Neuronal stem cell (in vitro differentiated cells): Measurements from ENCODE around the gene PRSS48.

ENCODE experiments used
- DNase-seq: peaks from one replicate; pipeline ENCODE4 v3.0.0-alpha.2; 2013; ENCODE audit warnings: low spot score
- H2AFZ ChIP-seq: one replicate; pipeline ENCODE4 v1.6.1; 2013; ENCODE audit warnings: mild to moderate bottlenecking, low read length, inconsistent platforms
- H2AK5ac ChIP-seq: 2 replicates; pipeline ENCODE4 v1.6.1; 2013; ENCODE audit warnings: low read depth, mild to moderate bottlenecking, inconsistent platforms, low read length, moderate library complexity, mixed read lengths
- H2BK120ac ChIP-seq: 2 replicates; pipeline ENCODE4 v1.6.1; 2013; ENCODE audit warnings: low read depth, mild to moderate bottlenecking, inconsistent platforms, low read length, moderate library complexity, mixed read lengths
- H2BK12ac ChIP-seq: one replicate; pipeline ENCODE4 v1.6.1; 2013; ENCODE audit warnings: low read length, inconsistent platforms
- H2BK15ac ChIP-seq: 2 replicates; pipeline ENCODE4 v1.6.1; 2013; ENCODE audit warnings: mild to moderate bottlenecking, low read length, inconsistent platforms, mixed read lengths
- H2BK5ac ChIP-seq: one replicate; pipeline ENCODE4 v1.6.1; 2013; ENCODE audit warnings: inconsistent platforms, mild to moderate bottlenecking, low read length, moderate library complexity
- H3K14ac ChIP-seq: one replicate; pipeline ENCODE4 v1.6.1; 2013; ENCODE audit warnings: low read length, inconsistent platforms
- H3K18ac ChIP-seq: 2 replicates; pipeline ENCODE4 v1.6.1; 2013; ENCODE audit warnings: low read length, inconsistent platforms
- H3K23ac ChIP-seq: 2 replicates; pipeline ENCODE4 v1.6.1; 2013; ENCODE audit warnings: low read depth, mild to moderate bottlenecking, mixed read lengths, low read length, inconsistent platforms; ENCODE audit not compliant: poor library complexity
- H3K27ac ChIP-seq: replicated peaks from 3 replicates; pipeline ENCODE4 v1.5.1; 2013; ENCODE audit warnings: low read length, inconsistent platforms
- H3K27me3 ChIP-seq, 3 experiments: 2 replicates each; pipeline ENCODE4 v1.6.1; 2013; ENCODE audit warnings: low read length in 3 of 3, mild to moderate bottlenecking in 2 of 3, inconsistent platforms in 1 of 3, low read depth in 1 of 3, mixed read lengths in 1 of 3, moderate library complexity in 1 of 3; ENCODE audit not compliant: control insufficient read depth in 3 of 3, insufficient read depth in 3 of 3
- H3K36me3 ChIP-seq, 2 donors: replicated peaks in 1 of 2; 2 replicates each; pipeline ENCODE4 v1.6.1; 2013; ENCODE audit warnings: low read length in 2 of 2; ENCODE audit not compliant: control insufficient read depth in 2 of 2, insufficient read depth in 2 of 2
- H3K4ac ChIP-seq: 2 replicates; pipeline ENCODE4 v1.6.1; 2013; ENCODE audit warnings: inconsistent platforms, mild to moderate bottlenecking, low read length, moderate library complexity
- H3K4me1 ChIP-seq, 2 donors: 1 replicate in 1 of 2; 2 replicates in 1 of 2; pipeline ENCODE4 v1.6.1; 2013; ENCODE audit warnings: low read length in 2 of 2, low read depth in 1 of 2; ENCODE audit not compliant: control insufficient read depth in 2 of 2, insufficient read depth in 1 of 2
- H3K4me2 ChIP-seq: one replicate; pipeline ENCODE4 v1.6.1; 2013; ENCODE audit warnings: mild to moderate bottlenecking, low read length, inconsistent platforms; ENCODE audit not compliant: insufficient read depth, poor library complexity, severe bottlenecking
- H3K4me3 ChIP-seq, 2 donors: 2 replicates each; pipeline ENCODE4 v1.5.1; 2013; ENCODE audit warnings: low read length in 2 of 2, mild to moderate bottlenecking in 2 of 2, inconsistent platforms in 1 of 2, moderate library complexity in 1 of 2
- H3K79me1 ChIP-seq: one replicate; pipeline ENCODE4 v1.6.1; 2013; ENCODE audit warnings: low read depth, mild to moderate bottlenecking, inconsistent platforms, low read length, moderate library complexity
- H3K9ac ChIP-seq: one replicate; pipeline ENCODE4 v1.6.1; 2013; ENCODE audit warnings: mild to moderate bottlenecking, low read depth, low read length, inconsistent platforms; ENCODE audit not compliant: poor library complexity
- H3K9me3 ChIP-seq, 2 donors: replicated peaks in 1 of 2; 2 replicates each; pipeline versions ENCODE3 to v1.6.1; 2013; ENCODE audit warnings: low read length in 2 of 2, mild to moderate bottlenecking in 2 of 2, inconsistent platforms in 1 of 2, low read depth in 1 of 2, mixed read lengths in 1 of 2, moderate library complexity in 1 of 2; ENCODE audit not compliant: control insufficient read depth in 2 of 2, insufficient read depth in 1 of 2
- H4K8ac ChIP-seq: one replicate; pipeline ENCODE4 v1.6.1; 2013; ENCODE audit warnings: low read depth, mild to moderate bottlenecking, inconsistent platforms, low read length, moderate library complexity
- H4K91ac ChIP-seq: one replicate; pipeline ENCODE4 v1.6.1; 2013; ENCODE audit warnings: low read length, low read depth, mild to moderate bottlenecking, inconsistent platforms; ENCODE audit not compliant: poor library complexity
- WGBS, 2 donors: extraction: QIAGEN DNeasy Blood & Tissue Kit; methylation state at CpG; one replicate each; pipeline ENCODE4 v1.1.7; 2013; ENCODE audit warnings: missing lambda C conversion rate in 2 of 2, mixed read lengths in 1 of 2; ENCODE audit not compliant: insufficient read length in 2 of 2, insufficient replicate concordance in 1 of 2; ENCODE audit errors: extremely low coverage in 2 of 2; 5-methylcytosine and 5-hydroxymethylcytosine counted together

PRSS48 gene

DNA sequence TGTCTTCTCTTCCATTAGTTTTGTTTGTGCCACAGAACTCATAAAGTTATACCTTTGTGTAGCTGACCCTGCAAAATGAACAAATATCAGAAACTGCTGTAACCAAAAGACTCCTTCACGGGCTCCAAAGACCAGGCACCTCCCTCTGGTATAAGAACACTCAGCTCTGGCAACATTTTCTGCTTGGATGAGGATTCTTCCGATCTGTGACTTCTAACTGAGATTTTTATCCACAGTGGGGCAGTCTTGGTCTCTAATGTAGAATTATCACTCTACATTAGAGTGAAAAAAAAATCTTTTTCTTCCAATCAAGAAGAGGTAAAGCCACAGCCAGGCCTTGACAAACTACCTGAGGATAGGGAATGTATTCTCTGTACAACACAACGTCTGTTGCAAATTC is 38.5 kb upstream of the PRSS48 start:
- Histone ChIP-seq H4K8ac (no peak overlapping the region), H3K4me3 (no peak overlapping the region), H3K9ac (no peak overlapping the region), H2BK12ac (no peak overlapping the region), H2BK15ac (no peak overlapping the region), H3K18ac (no peak overlapping the region), H3K9me3 (peaks cover 0 to 8% of the 10 kb centered on the region in 2 donors), H2BK120ac (no peak overlapping the region), H3K4me2 (no peak overlapping the region), H4K91ac (no peak overlapping the region), H3K79me1 (peaks cover 1% of the 10 kb centered on the region), H3K36me3 (peaks cover 0 to 11% of the 10 kb centered on the region in 2 donors), H2AFZ (no peak overlapping the region), H3K27me3 (no peaks in the 10 kb centered on the region), H3K23ac (no peak overlapping the region), H2BK5ac (no peak overlapping the region), H2AK5ac (no peak overlapping the region), H3K4ac (no peak overlapping the region), H3K27ac (no peak overlapping the region), H3K14ac (no peak overlapping the region), H3K4me1 (peaks cover 2 to 5% of the 10 kb centered on the region in 2 donors)
- no CpG with 5 or more reads among the region's 3 CpGs for WGBS, 2 donors
- DNase-seq = no peak

DNA sequence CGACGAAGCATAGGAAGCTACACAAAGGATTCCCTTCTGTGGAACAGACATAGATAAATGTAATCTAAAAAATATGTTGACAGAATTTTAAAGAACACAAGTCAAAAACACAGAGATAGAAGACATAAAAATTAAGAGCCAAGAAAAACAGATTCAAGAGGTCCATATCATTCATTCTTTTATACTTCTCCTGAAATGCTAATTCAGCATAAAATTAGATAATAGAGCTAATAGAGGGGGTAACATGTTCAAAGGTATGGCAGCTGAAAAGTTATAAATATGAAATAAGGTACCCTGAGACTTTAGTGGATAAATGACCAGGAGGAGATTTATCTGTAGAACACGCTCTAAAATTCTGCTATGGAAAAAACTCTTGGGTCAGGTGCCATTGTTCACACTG is 37.4 kb upstream of the PRSS48 start:
- Histone ChIP-seq H3K4ac (no peak overlapping the region), H3K79me1 (peaks cover 1% of the 10 kb centered on the region), H3K14ac (no peak overlapping the region), H3K9ac (no peak overlapping the region), H3K4me2 (no peak overlapping the region), H2BK120ac (no peak overlapping the region), H3K36me3 (peaks cover 0 to 11% of the 10 kb centered on the region in 2 donors), H3K9me3 (peaks cover 0 to 8% of the 10 kb centered on the region in 2 donors), H3K27me3 (no peaks in the 10 kb centered on the region), H3K27ac (no peak overlapping the region), H2AFZ (no peak overlapping the region), H3K18ac (no peak overlapping the region), H2BK12ac (no peak overlapping the region), H4K8ac (no peak overlapping the region), H3K23ac (no peak overlapping the region), H2AK5ac (no peak overlapping the region), H3K4me1 (peaks cover 2 to 5% of the 10 kb centered on the region in 2 donors), H3K4me3 (no peak overlapping the region), H2BK15ac (no peak overlapping the region), H4K91ac (no peak overlapping the region), H2BK5ac (no peak overlapping the region)
- WGBS, 2 donors = no CpG with 5 or more reads among the region's 3 CpGs
- DNase-seq = no peak

DNA sequence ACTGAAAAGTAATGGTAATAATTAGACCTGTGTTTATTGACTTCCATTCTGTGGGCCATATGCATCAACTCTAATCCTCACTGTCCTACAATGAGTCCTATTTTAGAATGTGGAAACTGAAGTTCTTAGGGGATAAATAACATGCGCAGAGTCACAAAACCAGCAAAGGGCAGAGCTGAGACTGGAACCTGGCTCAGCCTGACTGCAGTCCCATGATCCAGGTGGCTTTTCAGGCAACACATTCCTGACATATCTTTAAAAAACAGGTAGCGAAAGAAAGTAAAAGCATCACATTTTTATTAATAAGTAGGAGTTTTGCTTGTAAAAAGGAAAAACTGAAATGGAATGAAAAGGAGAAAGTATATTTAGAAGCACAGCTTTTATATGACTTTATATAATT is 34.7 kb upstream of the PRSS48 start:
- Histone ChIP-seq H3K27ac (no peak overlapping the region), H3K14ac (no peak overlapping the region), H3K4ac (no peak overlapping the region), H4K8ac (no peak overlapping the region), H3K4me3 (no peak overlapping the region), H3K9me3 (peaks cover 0 to 2% of the 10 kb centered on the region in 2 donors), H3K4me1 (peaks cover 2 to 5% of the 10 kb centered on the region in 2 donors), H3K9ac (no peak overlapping the region), H2AFZ (no peak overlapping the region), H4K91ac (no peak overlapping the region), H2BK15ac (no peak overlapping the region), H3K23ac (no peak overlapping the region), H3K18ac (no peak overlapping the region), H3K27me3 (no peaks in the 10 kb centered on the region), H3K4me2 (no peak overlapping the region), H2BK5ac (no peak overlapping the region), H2BK12ac (no peak overlapping the region), H2AK5ac (no peak overlapping the region), H3K36me3 (peaks cover 0 to 10% of the 10 kb centered on the region in 2 donors), H3K79me1 (peaks cover 1% of the 10 kb centered on the region), H2BK120ac (no peak overlapping the region)
- DNase-seq = no peak
- WGBS, 2 donors = no CpG with 5 or more reads among the region's 2 CpGs

DNA sequence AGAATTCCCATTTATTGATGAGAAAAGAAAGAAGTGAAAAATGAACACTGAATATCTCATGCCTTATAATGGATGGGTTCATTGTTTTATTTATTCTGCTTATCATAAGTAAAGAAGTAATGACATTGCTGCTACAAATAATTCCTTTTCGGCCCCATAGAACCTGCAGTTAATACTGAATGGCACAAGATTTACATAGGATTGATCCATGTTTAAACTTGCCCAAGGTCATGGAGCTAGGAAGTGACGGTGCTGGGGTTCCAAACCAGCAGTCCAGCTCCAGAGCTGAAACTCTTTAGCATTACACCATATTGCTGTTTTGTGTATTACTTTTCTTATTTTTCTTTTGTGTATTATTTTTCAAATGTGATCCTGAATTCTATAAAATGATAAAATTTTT is 30.2 kb upstream of the PRSS48 start:
- Histone ChIP-seq H4K91ac (no peak overlapping the region), H2AK5ac (no peak overlapping the region), H3K4ac (no peak overlapping the region), H3K27ac (no peak overlapping the region), H2BK5ac (no peak overlapping the region), H3K4me1 (peaks cover 5 to 8% of the 10 kb centered on the region in 2 donors), H3K79me1 (no peaks in the 10 kb centered on the region), H4K8ac (no peak overlapping the region), H2BK120ac (no peak overlapping the region), H3K4me2 (no peak overlapping the region), H3K14ac (no peak overlapping the region), H3K9me3 (no peaks in the 10 kb centered on the region), H3K23ac (no peak overlapping the region), H3K27me3 (no peaks in the 10 kb centered on the region), H2BK12ac (no peak overlapping the region), H3K18ac (no peak overlapping the region), H2AFZ (no peak overlapping the region), H3K4me3 (no peak overlapping the region), H3K36me3 (peaks cover 0 to 2% of the 10 kb centered on the region in 2 donors), H3K9ac (no peak overlapping the region), H2BK15ac (no peak overlapping the region)
- no CpG with 5 or more reads among the region's 2 CpGs for WGBS, 2 donors
- no peak for DNase-seq
